Middle frontal gyrus (tissue), 1 donor: ENCODE data around the gene TSEN2.
"Not testable (repeated sequence)": the region's sequence is repeated elsewhere in the genome, so short reads cannot be mapped to it uniquely, and the experiment has no call there.

Experiments
- DNase-seq: peaks from one replicate; pipeline ENCODE4 v3.0.0-alpha.2; 2015; ENCODE audit warnings: low spot score; ENCODE audit errors: extremely low spot score

TSEN2 gene

GRCh38 chr3:12484198-12484982, at the start of gene TSEN2:
Gene TSEN2 (plus strand): TSS chr3:12484480. CDS start chr3:12489801, 5,321 bp downstream.
- peak; percentile 92 for DNase-seq

- DNase-seq: no peak
These were observed 47.6 kb upstream of the TSEN2 start for GRCh38 chr3:12436514-12437220.

- DNase-seq: no peak
These were observed 47.1 kb upstream of the TSEN2 start for GRCh38 chr3:12437221-12437605.

- DNase-seq: no peak
These were observed 46.4 kb upstream of the TSEN2 start for GRCh38 chr3:12437861-12438260.

GRCh38 chr3:12438318-12438717, 46.0 kb upstream of the TSEN2 start:
- DNase-seq: no peak

- no peak for DNase-seq
These were observed 44.9 kb upstream of the TSEN2 start for GRCh38 chr3:12439161-12439940.

GRCh38 chr3:12440927-12441714, 43.2 kb upstream of the TSEN2 start:
- no peak for DNase-seq

- no peak for DNase-seq
These were observed 41.4 kb upstream of the TSEN2 start for GRCh38 chr3:12442654-12443501.

- no peak for DNase-seq
These were observed 40.3 kb upstream of the TSEN2 start for GRCh38 chr3:12443781-12444522.

- no peak for DNase-seq
These were observed 39.5 kb upstream of the TSEN2 start for GRCh38 chr3:12444582-12445471.

GRCh38 chr3:12445523-12446240, 38.6 kb upstream of the TSEN2 start:
- no peak for DNase-seq

GRCh38 chr3:12446298-12446697, 38.0 kb upstream of the TSEN2 start:
- DNase-seq: no peak

GRCh38 chr3:12447075-12447474, 37.2 kb upstream of the TSEN2 start:
- no peak for DNase-seq

- not testable (repeated sequence) for DNase-seq
These were observed 35.7 kb upstream of the TSEN2 start for GRCh38 chr3:12448404-12449202.

GRCh38 chr3:12449889-12450682, 34.2 kb upstream of the TSEN2 start:
- DNase-seq: no peak

GRCh38 chr3:12451481-12451880, 32.8 kb upstream of the TSEN2 start:
- no peak for DNase-seq
